Naive thymus-derived CD4-positive, alpha-beta T cell (primary cell): ENCODE measurements around the gene SEPTIN12. TPM values are rescaled to one million over a fixed set of nuclear protein-coding genes. Genes with fewer than 3 reads are reported as not detected.

Source experiments
- ATAC-seq: fragments of 150-1000 bp; cut with Tn5 transposase; 2 replicates; pipeline ENCODE4 v1.10.0; 2021; ENCODE audit warnings: mild to moderate bottlenecking, moderate library complexity
- CTCF ChIA-PET: fragments of 350-600 bp; sonication (Branson Sonifier 250); formaldehyde crosslinking; loops from one replicate; lab custom pipeline; 2021; ENCODE audit warnings: antibody characterized with exemption; lab: Charles Lee
- POLR2A ChIA-PET: fragments of 350-600 bp; sonication (Branson Sonifier 250); formaldehyde crosslinking; loops from one replicate; lab custom pipeline; 2021; ENCODE audit warnings: antibody characterized with exemption, inconsistent platforms; lab: Charles Lee
- DNase-seq, 9 donors: peaks; one replicate each; pipeline versions ENCODE4 v3.0.0 to v3.0.0-alpha.2; 2020 to 2022; ENCODE audit warnings: mixed read lengths in 1 of 9
- H3K27ac ChIP-seq: one replicate; pipeline ENCODE4 v1.7.0; 2013; ENCODE audit warnings: mild to moderate bottlenecking, low read depth, low read length, moderate library complexity
- H3K27me3 ChIP-seq, 2 donors: one replicate each; pipeline ENCODE4 v1.7.0; 2013; ENCODE audit warnings: low read length in 2 of 2, mild to moderate bottlenecking in 2 of 2, moderate library complexity in 2 of 2; ENCODE audit not compliant: control insufficient read depth in 2 of 2, insufficient read depth in 2 of 2
- H3K36me3 ChIP-seq, 3 experiments: 1 replicate in 2 of 3; 2 replicates in 1 of 3; pipeline ENCODE4 v1.7.0; 2013; ENCODE audit warnings: low read length in 3 of 3, mild to moderate bottlenecking in 3 of 3, moderate library complexity in 1 of 3; ENCODE audit not compliant: insufficient read depth in 3 of 3, control insufficient read depth in 2 of 3
- H3K4me1 ChIP-seq, 2 donors: one replicate each; pipeline ENCODE4 v1.7.0; 2013; ENCODE audit warnings: low read length in 2 of 2, mild to moderate bottlenecking in 2 of 2, moderate library complexity in 1 of 2; ENCODE audit not compliant: control insufficient read depth in 2 of 2, insufficient read depth in 2 of 2
- H3K4me3 ChIP-seq: 2 replicates; pipeline ENCODE4 v1.7.0; 2013; ENCODE audit warnings: mild to moderate bottlenecking, low read length
- H3K9me3 ChIP-seq, 3 experiments: 1 replicate in 2 of 3; 2 replicates in 1 of 3; pipeline ENCODE4 v1.7.0; 2013; ENCODE audit warnings: low read length in 3 of 3; ENCODE audit not compliant: control insufficient read depth in 2 of 3
- H3K27ac Mint-ChIP-seq, 9 donors: one replicate each; pipeline ENCODE4 v1.8.0; 2020 to 2022; ENCODE audit warnings: mixed read lengths in 9 of 9, mild to moderate bottlenecking in 8 of 9, moderate library complexity in 5 of 9, inconsistent platforms in 2 of 9
- H3K27me3 Mint-ChIP-seq, 5 donors: one replicate each; pipeline ENCODE4 v1.8.0; 2021 to 2022; ENCODE audit warnings: mixed read lengths in 5 of 5, mild to moderate bottlenecking in 1 of 5
- H3K36me3 Mint-ChIP-seq, 5 donors: one replicate each; pipeline ENCODE4 v1.8.0; 2020 to 2022; ENCODE audit warnings: mixed read lengths in 5 of 5, mild to moderate bottlenecking in 3 of 5, inconsistent platforms in 1 of 5
- H3K4me1 Mint-ChIP-seq, 7 donors: one replicate each; pipeline ENCODE4 v1.8.0; 2020 to 2022; ENCODE audit warnings: mixed read lengths in 7 of 7, mild to moderate bottlenecking in 3 of 7, inconsistent platforms in 1 of 7
- H3K4me3 Mint-ChIP-seq, 10 donors: one replicate each; pipeline ENCODE4 v1.8.0; 2020 to 2022; ENCODE audit warnings: mild to moderate bottlenecking in 10 of 10, mixed read lengths in 10 of 10, moderate library complexity in 6 of 10, inconsistent platforms in 2 of 10
- H3K9me3 Mint-ChIP-seq, 11 donors: one replicate each; pipeline ENCODE4 v1.8.0; 2020 to 2022; ENCODE audit warnings: mixed read lengths in 11 of 11, mild to moderate bottlenecking in 4 of 11, inconsistent platforms in 1 of 11, moderate library complexity in 1 of 11
- intact Hi-C, 2 donors: fragments of 100-400 bp; cut with micrococcal nuclease; formaldehyde crosslinking; loops; one replicate each; pipeline ENCODE4 v1.15.1; 2023
- polyA plus RNA-seq, 2 donors: library from polyadenylated mRNA; unstranded; fragments of 300-500 nt; fragmentation: Illumina TruSeq; gene quantifications; one replicate each; pipeline ENCODE4 v1.2.3, GENCODE V29; 2021
- total RNA-seq, 6 experiments: library from RNA in 5 of 6; stranded (reverse) in 5 of 6; gene quantifications; 1 replicate in 5 of 6; 2 replicates in 1 of 6; pipeline ENCODE4 v1.2.3 and lab custom pipeline; 2021 to 2026

Gene SEPTIN12
- total and polyA plus RNA-seq, 7 experiments from 2014 or later: not detected

- H3K4me3 Mint-ChIP-seq: no peak overlapping the region
- no peaks in the 10 kb centered on the region for H3K27me3 ChIP-seq
- peaks cover 0 to 89% (median 13%) of the 10 kb centered on the region in 3 experiments for H3K36me3 ChIP-seq
- POLR2A ChIA-PET: interaction anchor here (1.1 kb wide), 1 partner anchor 13 kb away, joined by 3 read pairs; no protein-coding TSS in a partner anchor
- no peaks in the 10 kb centered on the region for H3K9me3 ChIP-seq
- no peak overlapping the region for H3K27ac ChIP-seq
- no peaks in the 10 kb centered on the region for H3K4me1 ChIP-seq
- H3K36me3 Mint-ChIP-seq: peaks cover 4 to 43% (median 22%) of the 10 kb centered on the region in 5 donors
- CTCF ChIA-PET: no interaction called here
- H3K27me3 Mint-ChIP-seq: no peaks in the 10 kb centered on the region
- no peak overlapping the region for H3K27ac Mint-ChIP-seq
- ATAC-seq: no peak
- no peak for DNase-seq
- intact Hi-C loops: no loop called here
- peaks cover 0 to 6% (median 3%) of the 10 kb centered on the region in 7 donors for H3K4me1 Mint-ChIP-seq
- H3K9me3 Mint-ChIP-seq: peaks cover 0 to 5% (median 0%) of the 10 kb centered on the region in 11 donors
- H3K4me3 ChIP-seq: no peak overlapping the region
Observed at GRCh38 chr16:4755687-4756086, 32.5 kb downstream of the SEPTIN12 start.

GRCh38 chr16:4754865-4755264 is 33.3 kb downstream of the SEPTIN12 start:
- H3K27ac ChIP-seq: no peak overlapping the region
- H3K4me1 Mint-ChIP-seq: peaks cover 0 to 4% (median 2%) of the 10 kb centered on the region in 7 donors
- peaks cover 0 to 82% (median 10%) of the 10 kb centered on the region in 3 experiments for H3K36me3 ChIP-seq
- no peak for ATAC-seq
- ChIA-PET CTCF (no interaction called here), POLR2A (no interaction called here)
- no peak overlapping the region for H3K4me3 ChIP-seq
- intact Hi-C loops: no loop called here
- peaks cover 4 to 38% (median 19%) of the 10 kb centered on the region in 5 donors for H3K36me3 Mint-ChIP-seq
- H3K27ac Mint-ChIP-seq: no peak overlapping the region
- no peaks in the 10 kb centered on the region for H3K9me3 ChIP-seq
- H3K27me3 Mint-ChIP-seq: no peaks in the 10 kb centered on the region
- no peak overlapping the region for H3K4me3 Mint-ChIP-seq
- H3K27me3 ChIP-seq: no peaks in the 10 kb centered on the region
- DNase-seq: no peak
- peaks cover 0 to 5% (median 0%) of the 10 kb centered on the region in 11 donors for H3K9me3 Mint-ChIP-seq
- H3K4me1 ChIP-seq: no peaks in the 10 kb centered on the region

GRCh38 chr16:4753227-4753626 is 34.9 kb downstream of the SEPTIN12 start:
- ATAC-seq: no peak
- ChIA-PET POLR2A (no interaction called here), CTCF (no interaction called here)
- H3K27me3 Mint-ChIP-seq: no peaks in the 10 kb centered on the region
- H3K4me3 ChIP-seq: no peak overlapping the region
- H3K36me3 ChIP-seq: peaks cover 0 to 66% (median 2%) of the 10 kb centered on the region in 3 experiments
- H3K36me3 Mint-ChIP-seq: peaks cover 4 to 26% (median 11%) of the 10 kb centered on the region in 5 donors
- peaks cover 2 to 12% (median 4%) of the 10 kb centered on the region in 7 donors for H3K4me1 Mint-ChIP-seq
- intact Hi-C loops: no loop called here
- peaks cover 0 to 5% of the 10 kb centered on the region in 2 donors for H3K4me1 ChIP-seq
- no peaks in the 10 kb centered on the region for H3K27me3 ChIP-seq
- no peak for DNase-seq
- H3K4me3 Mint-ChIP-seq: no peak overlapping the region
- H3K9me3 Mint-ChIP-seq: peaks cover 0 to 5% (median 0%) of the 10 kb centered on the region in 11 donors
- no peak overlapping the region for H3K27ac Mint-ChIP-seq
- no peak overlapping the region for H3K27ac ChIP-seq
- H3K9me3 ChIP-seq: no peaks in the 10 kb centered on the region

GRCh38 chr16:4752351-4753100 is 35.6 kb downstream of the SEPTIN12 start:
- H3K36me3 ChIP-seq: peaks cover 0 to 61% (median 2%) of the 10 kb centered on the region in 3 experiments
- H3K4me1 ChIP-seq: peaks cover 0 to 10% of the 10 kb centered on the region in 2 donors
- Mint-ChIP-seq H3K27ac (no peak overlapping the region), H3K36me3 (peaks cover 4 to 25% (median 11%) of the 10 kb centered on the region in 5 donors), H3K9me3 (peaks cover 0 to 5% (median 0%) of the 10 kb centered on the region in 11 donors), H3K4me1 (peaks cover 8 to 19% (median 11%) of the 10 kb centered on the region in 7 donors), H3K27me3 (no peaks in the 10 kb centered on the region), H3K4me3 (no peak overlapping the region)
- ATAC-seq (no peak), DNase-seq (no peak)
- H3K9me3 ChIP-seq: no peaks in the 10 kb centered on the region
- intact Hi-C loops: no loop called here
- no peak overlapping the region for H3K4me3 ChIP-seq
- H3K27ac ChIP-seq: no peak overlapping the region
- CTCF ChIA-PET: no interaction called here
- POLR2A ChIA-PET: no interaction called here
- H3K27me3 ChIP-seq: no peaks in the 10 kb centered on the region

GRCh38 chr16:4750896-4751295 is 37.2 kb downstream of the SEPTIN12 start:
- CTCF ChIA-PET: no interaction called here
- H3K27ac Mint-ChIP-seq: no peak overlapping the region

GRCh38 chr16:4749700-4750257 is 38.4 kb downstream of the SEPTIN12 start:
- peak overlapping the region in 1 of 9 donors; percentile 84 for H3K27ac Mint-ChIP-seq
- H3K27ac ChIP-seq: no peak overlapping the region
- no peak overlapping the region for H3K4me3 Mint-ChIP-seq
- H3K27me3 Mint-ChIP-seq: no peaks in the 10 kb centered on the region
- DNase-seq (no peak), ATAC-seq (no peak)
- H3K4me3 ChIP-seq: no peak overlapping the region
- ChIA-PET CTCF (no interaction called here), POLR2A (interaction anchor here (0.6 kb wide), 1 partner anchor 16 kb away, joined by 3 read pairs; the partner anchor contains the start of gene ANKS3)
- H3K4me1 ChIP-seq: peaks cover 0 to 15% of the 10 kb centered on the region in 2 donors
- intact Hi-C loops: no loop called here
- H3K4me1 Mint-ChIP-seq: peaks cover 5 to 36% (median 18%) of the 10 kb centered on the region in 7 donors
- peaks cover 0 to 38% (median 2%) of the 10 kb centered on the region in 3 experiments for H3K36me3 ChIP-seq
- H3K27me3 ChIP-seq: no peaks in the 10 kb centered on the region
- peaks cover 0 to 9% (median 0%) of the 10 kb centered on the region in 5 donors for H3K36me3 Mint-ChIP-seq
- H3K9me3 Mint-ChIP-seq: no peaks in the 10 kb centered on the region
- H3K9me3 ChIP-seq: no peaks in the 10 kb centered on the region

More at GRCh38 chr16:4750896-4751295, 37.2 kb downstream of the SEPTIN12 start:
- no peak overlapping the region for H3K27ac ChIP-seq
- H3K9me3 ChIP-seq: no peaks in the 10 kb centered on the region
- intact Hi-C loops: no loop called here
- Mint-ChIP-seq H3K9me3 (peaks cover 0 to 4% (median 0%) of the 10 kb centered on the region in 11 donors), H3K36me3 (peaks cover 4 to 19% (median 6%) of the 10 kb centered on the region in 5 donors), H3K4me1 (peaks cover 8 to 34% (median 18%) of the 10 kb centered on the region in 7 donors), H3K27me3 (no peaks in the 10 kb centered on the region), H3K4me3 (no peak overlapping the region)
- ATAC-seq (no peak), DNase-seq (no peak)
- peaks cover 0 to 15% of the 10 kb centered on the region in 2 donors for H3K4me1 ChIP-seq
- H3K4me3 ChIP-seq: no peak overlapping the region
- H3K36me3 ChIP-seq: peaks cover 0 to 49% (median 2%) of the 10 kb centered on the region in 3 experiments
- no peaks in the 10 kb centered on the region for H3K27me3 ChIP-seq
- POLR2A ChIA-PET: no interaction called here
